GM12878 (cell line): Measurements from ENCODE around the gene SLC1A7. TPM values are rescaled to one million over a fixed set of nuclear protein-coding genes. Genes with fewer than 3 reads are reported as not detected.

Experiments used
- ATAC-seq: fragments of 200-7000 bp; cut with Tn5 transposase; 3 replicates; pipeline ENCODE4 v1.9.1; 2020; ENCODE audit warnings: mild to moderate bottlenecking, moderate library complexity
- BruUV-seq: library from RNA; stranded (reverse); fragments of 400-500 nt; replicated peaks from 2 replicates; lab custom pipeline; 2021; lab: Mats Ljungman, UMichigan
- CTCF ChIA-PET: fragments of 300-600 bp; sonication (Branson Sonifier 250); formaldehyde crosslinking; extraction: SDS; loops from one replicate; lab custom pipeline; 2021; ENCODE audit warnings: inconsistent platforms; lab: Yijun Ruan, JAX
- POLR2A ChIA-PET: fragments of 350-600 bp; formaldehyde crosslinking; extraction: SDS; loops from one replicate; lab custom pipeline; 2021; ENCODE audit warnings: inconsistent platforms; lab: Charles Lee
- RAD21 ChIA-PET: fragments of 300-600 bp; sonication (Branson Sonifier 250); formaldehyde crosslinking; loops from one replicate; lab custom pipeline; 2023; ENCODE audit warnings: antibody characterized with exemption; ENCODE audit not compliant: unreplicated experiment; lab: Charles Lee
- SMC1A ChIA-PET: fragments of 300-600 bp; sonication (Branson Sonifier 250); formaldehyde crosslinking; loops from one replicate; lab custom pipeline; 2023; ENCODE audit not compliant: unreplicated experiment, uncharacterized antibody; lab: Charles Lee
- DNase-seq: peaks from one replicate; pipeline ENCODE4 v3.0.0-alpha.2; 2011; ENCODE audit warnings: low read depth, low spot score
- FAIRE-seq: peaks from 3 replicates; lab custom pipeline; 2011; peaks lifted over from hg19 to GRCh38; lab: Jason Lieb, UNC
- H2AFZ ChIP-seq: 2 replicates; pipeline ENCODE4 v1.6.0; 2011; ENCODE audit warnings: low read depth, low read length, control low read depth; ENCODE audit not compliant: control insufficient read depth
- H3K27ac ChIP-seq: 2 replicates; pipeline ENCODE4 v1.5.1; 2011; ENCODE audit warnings: control low read depth; ENCODE audit not compliant: control insufficient read depth, insufficient read depth
- H3K27me3 ChIP-seq, 2 experiments: replicated peaks in 1 of 2; 2 replicates each; pipeline versions ENCODE4 v1.6.0 to v1.6.1; 2011; ENCODE audit warnings: low read length in 1 of 2; ENCODE audit not compliant: control insufficient read depth in 2 of 2, insufficient read depth in 2 of 2
- H3K36me3 ChIP-seq, 2 experiments: 2 replicates each; pipeline ENCODE4 v1.5.1; 2011; ENCODE audit warnings: low read length in 1 of 2; ENCODE audit not compliant: control insufficient read depth in 2 of 2, insufficient read depth in 2 of 2
- H3K4me1 ChIP-seq: 2 replicates; pipeline ENCODE4 v1.6.1; 2011; ENCODE audit warnings: mild to moderate bottlenecking, low read length, moderate library complexity, mixed read lengths; ENCODE audit not compliant: control insufficient read depth, insufficient read depth
- H3K4me2 ChIP-seq: 2 replicates; pipeline ENCODE4 v1.6.0; 2011; ENCODE audit warnings: control low read depth; ENCODE audit not compliant: control insufficient read depth, insufficient read depth
- H3K4me3 ChIP-seq: fragments of 200-600 bp; sonication (generic); 2 replicates; pipeline ENCODE4 v1.5.1; 2016
- H3K79me2 ChIP-seq: 2 replicates; pipeline ENCODE4 v1.6.0; 2011; ENCODE audit warnings: low read length; ENCODE audit not compliant: control insufficient read depth, insufficient read depth
- H3K9ac ChIP-seq: 2 replicates; pipeline ENCODE4 v1.8.0; 2011; ENCODE audit warnings: low read length, control low read depth, mixed read lengths; ENCODE audit not compliant: control insufficient read depth, insufficient read depth
- H3K9me3 ChIP-seq: replicated peaks from 3 replicates; pipeline ENCODE4 v1.5.1; 2011; ENCODE audit warnings: mild to moderate bottlenecking, low read length; ENCODE audit not compliant: control insufficient read depth, insufficient read depth
- H4K20me1 ChIP-seq: 2 replicates; pipeline ENCODE4 v1.6.0; 2011; ENCODE audit not compliant: control insufficient read depth, insufficient read depth
- ASH2L ChIP-seq: fragments of 300-600, 200-600 bp; sonication (generic); IDR thresholded peaks from 2 replicates; pipeline ENCODE4 v1.6.1; 2017; ENCODE audit warnings: low read depth, mild to moderate bottlenecking, borderline replicate concordance
- ATF3 ChIP-seq: IDR thresholded peaks from 2 replicates; pipeline ENCODE4 v1.6.1; 2011; ENCODE audit warnings: low read depth, mild to moderate bottlenecking, low read length, moderate library complexity, borderline replicate concordance; ENCODE audit errors: extremely low read depth
- FOXK2 ChIP-seq: fragments of 450-650 bp; IDR thresholded peaks from 2 replicates; pipeline ENCODE4 v1.6.1; 2017; ENCODE audit warnings: mild to moderate bottlenecking, moderate library complexity
- GATAD2B ChIP-seq: fragments of 450-650 bp; conservative IDR thresholded peaks from 2 replicates; pipeline ENCODE4 v1.6.1; 2017; ENCODE audit warnings: low read depth, mild to moderate bottlenecking, moderate library complexity
- NFYB ChIP-seq: IDR thresholded peaks from 2 replicates; pipeline ENCODE4 v1.6.1; 2011; ENCODE audit warnings: low read depth, mild to moderate bottlenecking, low read length, improper control_type of control experiment, moderate library complexity; ENCODE audit not compliant: insufficient read depth
- PAX5 ChIP-seq: IDR thresholded peaks from 2 replicates; pipeline ENCODE4 v1.6.1; 2011; ENCODE audit warnings: low read depth, low read length, borderline replicate concordance
- PAX8 ChIP-seq: fragments of 450-650 bp; IDR thresholded peaks from 2 replicates; pipeline ENCODE4 v1.6.1; 2017; ENCODE audit warnings: mild to moderate bottlenecking, moderate library complexity
- RB1 ChIP-seq: fragments of 450-650 bp; formaldehyde crosslinking; IDR thresholded peaks from 2 replicates; pipeline ENCODE4 v1.6.1; 2017; ENCODE audit warnings: mild to moderate bottlenecking, borderline replicate concordance
- SUPT20H ChIP-seq: IDR thresholded peaks from 2 replicates; pipeline ENCODE4 v1.6.1; 2011; ENCODE audit warnings: low read depth, mild to moderate bottlenecking, low read length, moderate library complexity, borderline replicate concordance; ENCODE audit not compliant: control insufficient read depth
- WGBS: methylation state at CpG from one replicate; pipeline ENCODE4 v1.1.6; 2016; ENCODE audit warnings: low lambda C conversion rate; ENCODE audit not compliant: insufficient replicate concordance, insufficient coverage; ENCODE audit errors: missing lambda C conversion rate; 5-methylcytosine and 5-hydroxymethylcytosine counted together
- in situ Hi-C: fragments of 300-500 bp; cut with MboI; formaldehyde crosslinking; loops from 9 replicates; pipeline ENCODE4 v1.14.3; 2018; ENCODE audit warnings: mixed read lengths
- intact Hi-C: fragments of 100-400 bp; cut with micrococcal nuclease; formaldehyde crosslinking; loops from one replicate; pipeline ENCODE4 v1.14.2; 2022; ENCODE audit not compliant: unreplicated experiment
- polyA plus RNA-seq, 11 experiments: library from polyadenylated mRNA; depleted of rRNA in 4 of 11; unstranded in 6 of 11; stranded (reverse) in 5 of 11; fragments of >200 nt; fragmentation: Nextera tagmentation in 4 of 11; fragmentation: Illumina TruSeq in 1 of 11; extraction: Ambion mirVana in 4 of 11; extraction: Trizol in 1 of 11; gene quantifications; 1 replicate in 1 of 11; 2 replicates in 10 of 11; pipeline versions ENCODE4 v1.2.1 to v1.2.3, GENCODE V29; 2011 to 2016; ENCODE audit warnings: inconsistent platforms in 2 of 11, missing spikeins in 2 of 11, low read depth in 1 of 11
- total RNA-seq, 4 experiments: library from RNA; depleted of rRNA in 3 of 4; stranded (reverse); fragments of >200 nt in 3 of 4; fragmentation: Illumina TruSeq in 1 of 4; extraction: Trizol in 1 of 4; gene quantifications; 2 replicates each; pipeline versions ENCODE4 v1.2.1 to v1.2.3, GENCODE V29; 2013 to 2021

Gene SLC1A7
- total and polyA plus RNA-seq, 10 of the 15 experiments (the other 5 are each of a cell fraction or from before 2014, with no cell fraction given) = not detected

DNA sequence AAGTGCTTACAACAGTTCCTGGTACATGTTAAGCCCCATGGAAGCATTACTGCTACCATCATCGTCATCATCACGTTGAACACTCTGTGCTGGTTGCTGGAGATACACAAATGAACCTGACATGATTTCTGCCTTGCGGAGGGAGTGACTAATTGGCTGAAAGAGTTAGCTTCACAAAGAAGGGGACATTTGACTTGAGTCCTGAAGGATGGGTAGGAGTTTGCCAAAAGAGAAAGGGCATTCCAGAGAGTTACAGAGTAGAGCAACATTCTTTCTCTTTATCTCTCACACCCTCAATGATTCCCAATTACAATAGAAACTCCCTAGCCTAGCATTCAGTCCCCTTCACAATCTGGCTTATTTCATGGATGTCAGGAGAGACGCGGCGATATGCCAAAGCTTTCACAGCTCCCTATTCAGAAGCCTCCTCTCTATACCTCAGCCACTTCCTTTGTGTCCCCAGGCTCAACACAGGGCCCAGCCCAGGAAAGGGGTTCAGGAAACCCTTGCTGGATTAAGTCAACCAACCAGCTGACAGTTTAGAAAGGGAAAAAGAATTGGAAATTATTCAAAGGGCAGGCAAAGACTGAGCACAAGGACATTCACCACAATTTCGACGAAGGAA is 38.0 kb downstream of the SLC1A7 start:
- no peaks in the 10 kb centered on the region for H4K20me1 ChIP-seq
- TF ChIP-seq FOXK2 (no peak), ATF3 (no peak), NFYB (no peak), PAX5 (no peak), GATAD2B (no peak), RB1 (no peak), SUPT20H (no peak), ASH2L (no peak), PAX8 (no peak)
- TF ChIP-seq, all 136 proteins: peak for 0
- Histone ChIP-seq H3K27me3 (no peaks in the 10 kb centered on the region), H3K9ac (no peak overlapping the region), H3K27ac (no peak overlapping the region), H3K79me2 (no peaks in the 10 kb centered on the region), H3K9me3 (peaks cover 5% of the 10 kb centered on the region; the same call in 1 of the 3 replicates), H3K4me3 (no peak overlapping the region), H3K4me1 (no peaks in the 10 kb centered on the region), H3K4me2 (no peak overlapping the region), H2AFZ (no peak overlapping the region), H3K36me3 (no peaks in the 10 kb centered on the region)
- no peak for ATAC-seq
- intact Hi-C loops (no loop called here), in situ Hi-C loops (no loop called here)
- no TSS peak for BruUV-seq
- no peak for FAIRE-seq
- ChIA-PET CTCF (no interaction called here), SMC1A (no interaction called here), RAD21 (no interaction called here), POLR2A (no interaction called here)
- DNase-seq = no peak
- WGBS = 51% methylated on average over 8 of the region's 8 CpGs
